Fibroblast of skin of abdomen (primary cell): ENCODE results near the gene HAS3.
"Not testable (repeated sequence)": the region's sequence is repeated elsewhere in the genome, so short reads cannot be mapped to it uniquely, and the experiment has no call there.

Source experiments
- DNase-seq: peaks from one replicate; pipeline ENCODE4 v3.0.0-alpha.2; 2013

The HAS3 gene

DNA sequence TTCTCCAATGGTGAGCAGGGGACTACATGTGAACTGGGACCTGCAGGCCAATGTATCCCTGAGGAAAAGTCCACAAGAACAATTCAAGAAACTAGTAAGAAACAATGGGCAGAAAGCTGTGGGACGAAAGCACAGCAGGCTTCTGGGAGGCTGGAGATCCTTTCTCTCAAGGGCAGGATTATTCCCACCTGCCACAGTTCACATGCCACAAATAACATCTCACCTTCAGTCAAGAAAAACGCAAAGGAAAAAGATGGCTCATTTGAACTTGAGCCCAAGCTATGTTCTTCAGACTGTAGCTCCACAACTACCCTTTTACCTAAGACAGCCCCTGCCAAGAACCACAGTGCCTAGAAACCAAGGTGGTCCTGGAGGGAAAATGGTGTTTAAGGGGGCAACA lies 13.0 kb downstream of the HAS3 start:
- DNase-seq = no peak

DNA sequence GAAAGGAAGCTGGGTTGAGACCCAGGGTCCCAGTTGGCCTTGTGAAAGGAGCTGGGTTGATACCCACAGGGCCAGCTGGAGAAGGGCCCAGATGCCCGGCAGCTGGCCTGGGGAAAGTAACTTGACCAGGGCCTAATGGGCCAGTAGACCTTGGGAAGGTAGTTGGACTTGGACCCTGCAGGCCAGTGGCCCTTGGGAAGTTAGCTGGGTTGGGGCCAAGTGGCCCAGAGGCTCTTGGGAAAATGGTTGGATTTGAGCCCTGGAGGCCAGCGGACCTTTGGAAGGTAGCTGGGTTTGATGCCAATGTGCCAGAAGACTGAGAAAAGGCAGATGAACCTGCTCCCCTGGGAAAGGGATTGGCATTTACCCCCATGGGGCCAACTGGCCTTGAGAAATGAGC lies 13.5 kb downstream of the HAS3 start:
- no peak for DNase-seq

- no peak for DNase-seq
Measured at GRCh38 chr16:69119536-69119935, 14.1 kb downstream of the HAS3 start.

- DNase-seq = no peak
Measured at GRCh38 chr16:69120096-69120664, 14.7 kb downstream of the HAS3 start.

- DNase-seq = peak; percentile 71
Measured at GRCh38 chr16:69123910-69124309, 18.5 kb downstream of the HAS3 start.

DNA sequence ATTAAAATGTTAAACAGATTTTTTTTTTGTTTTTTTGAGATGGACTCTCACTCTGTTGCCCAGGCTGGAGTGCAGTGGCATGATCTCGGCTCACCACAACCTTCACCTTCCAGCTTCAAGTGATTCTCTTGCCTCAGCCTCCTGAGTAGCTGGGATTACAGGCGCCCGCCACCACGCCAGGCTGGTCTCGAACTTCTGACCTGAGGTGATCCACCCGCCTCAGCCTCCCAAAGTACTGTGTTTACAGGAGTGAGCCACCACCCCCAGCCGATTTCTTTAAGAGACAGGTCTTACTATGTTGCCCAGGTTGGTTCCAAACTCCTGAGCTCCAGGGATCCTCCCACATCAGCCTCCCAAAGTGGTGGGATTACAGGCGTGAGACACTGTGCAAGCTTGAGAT lies 19.0 kb downstream of the HAS3 start:
- not testable (repeated sequence) for DNase-seq

DNA sequence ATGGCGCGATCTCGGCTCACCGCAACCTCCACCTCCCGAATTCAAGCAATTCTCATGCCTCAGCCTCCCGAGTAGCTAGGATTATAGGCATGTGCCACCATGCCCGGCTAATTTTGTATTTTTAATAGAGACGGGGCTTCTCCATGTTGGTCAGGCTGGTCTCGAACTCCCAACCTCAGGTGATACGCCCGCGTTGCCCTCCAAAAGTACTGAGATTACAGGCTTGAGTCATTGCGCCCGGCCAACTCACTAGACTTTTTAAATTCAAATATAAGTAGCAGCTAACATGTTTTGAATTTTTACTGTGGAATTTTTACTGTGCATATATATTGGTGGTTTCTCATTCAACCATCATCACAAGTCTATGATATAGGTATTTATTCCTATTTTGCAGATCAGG lies 19.5 kb downstream of the HAS3 start:
- DNase-seq = not testable (repeated sequence)

DNA sequence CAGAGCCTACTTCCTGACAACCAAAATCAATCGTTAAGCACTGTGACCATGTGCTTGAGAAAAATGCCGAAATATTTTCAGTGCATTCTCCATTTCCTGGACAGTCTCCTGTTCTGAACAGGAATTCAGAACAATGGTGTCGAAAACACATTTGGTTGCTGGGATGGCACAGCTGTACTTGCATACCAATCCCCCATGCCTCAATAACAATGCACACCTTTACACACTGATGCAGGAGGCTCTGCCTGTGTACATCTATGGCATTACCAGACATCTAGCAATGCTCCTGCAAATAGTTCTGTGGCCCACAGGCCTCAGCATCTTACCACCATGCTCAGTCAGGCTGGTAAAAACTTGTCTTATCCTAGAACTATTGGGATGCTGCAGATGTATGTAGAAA lies 20.8 kb downstream of the HAS3 start:
- no peak for DNase-seq

DNA sequence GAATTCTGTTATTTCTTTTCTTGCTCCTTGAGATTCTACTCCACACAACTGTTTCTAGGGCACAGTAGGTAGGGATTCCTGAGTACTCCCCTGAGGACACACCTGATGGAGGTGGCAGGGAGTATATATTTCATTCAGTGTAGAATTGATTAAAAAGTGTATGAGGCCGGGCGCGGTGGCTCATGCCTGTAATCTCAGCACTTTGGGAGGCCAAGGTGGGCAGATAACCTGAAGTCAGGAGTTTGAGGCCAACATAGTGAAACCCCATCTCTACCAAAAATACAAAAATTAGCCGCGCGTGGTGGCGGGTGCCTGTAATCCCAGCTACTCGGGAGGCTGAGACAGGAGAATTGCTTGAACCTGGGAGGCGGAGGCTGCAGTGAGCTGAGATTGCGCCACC lies 21.3 kb downstream of the HAS3 start:
- DNase-seq = not testable (repeated sequence)

DNA sequence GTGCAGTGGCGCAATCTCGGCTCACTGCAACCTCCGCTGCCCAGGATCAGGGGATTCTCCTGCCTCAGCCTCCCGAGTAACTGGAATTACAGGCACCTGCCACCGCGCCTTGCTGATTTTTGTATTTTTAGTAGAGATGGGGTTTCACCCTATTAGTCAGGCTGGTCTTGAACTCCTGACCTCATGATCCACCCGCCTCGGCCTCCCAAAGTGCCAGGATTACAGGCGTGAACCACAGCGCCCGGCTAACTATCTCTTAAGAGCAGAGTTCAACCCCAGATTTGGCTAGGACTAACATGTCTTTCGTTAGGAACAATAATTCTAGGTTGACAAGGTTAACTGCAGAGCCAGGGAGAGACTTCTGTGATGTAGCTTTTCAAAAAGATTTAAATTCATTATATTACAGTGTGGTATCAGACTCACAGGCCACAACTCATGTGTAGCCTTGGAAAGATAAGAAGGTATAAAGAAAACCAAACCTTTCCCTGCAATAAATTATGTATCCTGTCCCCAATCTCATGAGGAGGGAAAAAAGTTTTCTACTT lies 22.6 kb downstream of the HAS3 start:
- DNase-seq = no peak

GRCh38 chr16:69130461-69130860 lies 25.0 kb downstream of the HAS3 start:
- no peak for DNase-seq

GRCh38 chr16:69131167-69131838 lies 25.9 kb downstream of the HAS3 start:
- peak; percentile 34 for DNase-seq

DNA sequence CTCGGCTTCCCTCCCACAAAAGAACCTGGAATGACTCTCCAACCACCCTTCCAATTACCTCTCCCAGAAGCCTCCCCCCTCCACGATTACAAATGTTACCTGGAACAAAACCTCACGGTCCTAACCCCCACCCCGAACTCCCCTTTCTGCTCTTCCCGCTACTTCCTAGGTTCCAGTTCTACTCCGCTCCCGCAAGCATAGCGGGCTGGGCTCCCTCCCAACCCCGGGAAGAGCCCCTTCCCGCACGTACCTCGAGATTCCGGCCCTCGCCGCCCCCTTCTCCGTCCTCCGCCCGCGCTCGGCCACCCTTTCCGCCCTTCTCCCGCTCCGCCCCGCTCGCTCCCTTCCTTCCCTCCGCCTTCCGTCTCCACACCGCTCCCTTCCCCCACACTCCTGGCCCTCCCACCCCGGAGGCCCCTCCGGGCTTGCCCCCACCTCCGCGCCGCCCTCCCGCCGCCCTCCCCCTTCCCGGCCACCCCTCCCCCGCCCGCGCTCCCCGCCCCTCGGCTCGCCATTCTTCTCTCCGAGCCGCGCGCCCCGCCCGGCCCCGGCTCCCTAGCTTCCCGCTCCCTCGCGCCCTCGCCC lies 26.5 kb downstream of the HAS3 start:
- peak; percentile 89 for DNase-seq

DNA sequence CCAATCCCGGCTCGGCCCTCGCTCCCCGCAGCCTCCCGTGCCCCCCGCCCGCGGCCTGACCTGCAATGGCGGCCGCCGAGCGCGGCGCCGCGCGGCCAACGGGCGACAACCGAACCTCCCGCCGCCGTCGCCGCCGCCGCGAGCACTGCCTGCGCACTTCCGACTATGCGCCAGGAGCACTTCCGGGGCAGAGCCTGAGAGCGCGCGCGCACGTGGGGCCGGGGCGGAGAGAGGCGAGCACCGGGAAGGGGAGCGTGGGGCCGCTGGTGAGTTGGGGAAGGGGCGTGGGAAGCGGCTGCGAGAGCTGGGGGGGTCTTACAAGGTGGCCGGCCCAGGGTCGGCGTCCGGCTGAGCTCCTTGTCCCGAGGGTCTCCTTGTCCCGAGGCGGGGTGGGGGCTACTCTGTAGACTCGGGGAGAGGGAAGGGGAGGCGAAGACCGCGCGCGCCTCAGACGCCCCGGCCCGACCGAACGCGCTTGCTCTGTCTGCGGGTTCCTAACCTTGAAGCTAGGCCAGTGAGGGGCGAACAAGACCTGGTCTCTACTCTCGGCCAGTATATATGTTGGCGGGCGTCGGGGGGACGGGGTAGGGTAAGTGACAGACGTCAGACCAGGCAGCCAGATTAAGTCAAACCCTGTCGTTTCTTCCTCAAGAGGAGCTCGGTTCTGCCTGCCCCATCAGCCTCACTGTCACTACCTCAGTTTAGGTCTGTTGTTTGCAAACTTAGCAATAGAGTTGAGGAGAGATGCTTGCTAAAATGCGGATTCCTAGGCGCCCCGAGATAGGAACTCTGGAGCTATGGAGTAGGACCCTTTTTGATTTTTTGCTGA lies 27.2 kb downstream of the HAS3 start, which contains the start of the genes CHTF8 and UTP4:
CHTF8 (minus strand) TSS at position 165 of the 829 bp plus-strand sequence. CDS start 11,130 bp downstream, outside the sequence.
UTP4 (plus strand) TSS at position 226 of the 829 bp plus-strand sequence. CDS start 811 bp downstream, outside the sequence.
- peak; percentile 84 for DNase-seq

DNA sequence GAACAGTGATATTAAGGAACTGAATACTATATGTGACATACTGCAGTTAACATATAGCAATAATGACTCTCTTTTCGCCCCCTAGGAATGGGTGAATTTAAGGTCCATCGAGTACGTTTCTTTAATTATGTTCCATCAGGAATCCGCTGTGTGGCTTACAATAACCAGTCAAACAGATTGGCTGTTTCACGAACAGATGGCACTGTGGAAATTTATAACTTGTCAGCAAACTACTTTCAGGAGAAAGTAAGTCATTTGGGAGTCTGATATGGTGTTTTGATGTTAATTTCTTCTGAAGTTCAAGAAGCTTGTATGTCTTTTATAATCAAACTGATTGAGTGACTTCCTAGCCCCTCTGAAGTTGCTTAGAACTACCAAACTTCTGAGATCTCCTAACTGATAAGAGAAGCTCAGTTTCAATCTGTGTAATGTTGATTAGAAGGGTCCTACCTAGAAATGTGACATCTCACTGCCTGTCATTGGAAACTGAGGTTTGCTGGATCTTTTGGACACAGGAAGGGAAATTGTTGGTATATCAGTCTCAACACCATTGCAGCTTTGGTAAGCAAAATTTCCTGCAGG lies 28.0 kb downstream of the HAS3 start:
- DNase-seq = no peak

DNA sequence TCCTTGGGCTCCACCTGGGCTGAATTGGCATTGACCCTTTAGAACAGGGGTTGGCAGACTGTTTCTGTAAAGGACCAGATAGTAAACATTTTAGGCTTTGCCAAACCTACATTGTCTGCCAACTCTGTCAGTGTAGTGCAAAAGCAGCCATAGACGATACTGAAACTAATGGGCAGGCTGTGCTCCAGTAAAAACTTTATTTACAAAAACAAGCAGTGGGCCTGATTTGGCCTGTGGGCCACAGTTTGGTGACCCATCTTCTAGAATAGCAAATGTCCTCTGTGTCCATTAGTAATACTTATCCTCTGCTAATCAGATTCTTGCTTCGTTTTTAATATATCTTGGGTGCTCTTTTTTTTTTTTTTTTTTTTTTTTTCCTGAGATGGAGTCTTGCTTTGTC lies 33.2 kb downstream of the HAS3 start:
- no peak for DNase-seq

GRCh38 chr16:69139464-69139863 lies 34.0 kb downstream of the HAS3 start:
- DNase-seq = not testable (repeated sequence)

- DNase-seq = no peak
Measured at GRCh38 chr16:69141014-69141413, 35.6 kb downstream of the HAS3 start.

GRCh38 chr16:69141936-69142335 lies 36.5 kb downstream of the HAS3 start:
- DNase-seq = no peak

DNA sequence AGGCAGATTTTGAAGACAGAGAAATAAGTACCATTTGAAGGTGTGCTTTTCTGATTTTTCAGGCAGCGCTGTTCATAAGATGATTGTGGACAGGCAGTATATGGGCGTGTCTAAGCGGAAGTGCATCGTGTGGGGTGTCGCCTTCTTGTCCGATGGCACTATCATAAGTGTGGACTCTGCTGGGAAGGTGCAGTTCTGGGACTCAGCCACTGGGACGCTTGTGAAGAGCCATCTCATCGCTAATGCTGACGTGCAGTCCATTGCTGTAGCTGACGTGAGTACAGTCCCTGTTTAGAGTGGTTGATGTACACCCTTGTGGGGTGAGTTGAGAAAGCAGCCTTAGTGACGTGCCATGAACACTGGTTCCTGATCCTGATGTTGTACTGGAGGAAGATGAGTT lies 37.7 kb downstream of the HAS3 start:
- DNase-seq = no peak

DNA sequence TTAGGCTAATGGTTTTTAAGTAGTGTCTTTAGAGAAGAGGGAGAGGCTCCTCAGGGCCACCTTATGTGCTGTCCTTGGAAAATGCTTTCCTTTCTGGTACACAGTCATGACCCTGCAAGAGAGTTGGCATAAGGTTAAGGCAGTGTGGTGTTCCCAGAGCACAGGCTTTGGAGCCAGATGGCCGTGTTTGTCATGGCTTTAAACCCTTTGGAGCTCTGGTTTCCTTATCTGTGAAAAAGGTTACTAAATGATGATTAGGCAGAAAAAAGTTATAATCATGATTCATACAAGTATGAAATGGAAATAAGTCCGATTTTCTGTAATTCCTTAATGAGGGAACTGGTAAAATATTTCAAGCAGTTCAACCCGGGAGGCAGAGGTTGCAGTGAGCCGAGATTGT lies 40.2 kb downstream of the HAS3 start:
- DNase-seq = no peak

DNA sequence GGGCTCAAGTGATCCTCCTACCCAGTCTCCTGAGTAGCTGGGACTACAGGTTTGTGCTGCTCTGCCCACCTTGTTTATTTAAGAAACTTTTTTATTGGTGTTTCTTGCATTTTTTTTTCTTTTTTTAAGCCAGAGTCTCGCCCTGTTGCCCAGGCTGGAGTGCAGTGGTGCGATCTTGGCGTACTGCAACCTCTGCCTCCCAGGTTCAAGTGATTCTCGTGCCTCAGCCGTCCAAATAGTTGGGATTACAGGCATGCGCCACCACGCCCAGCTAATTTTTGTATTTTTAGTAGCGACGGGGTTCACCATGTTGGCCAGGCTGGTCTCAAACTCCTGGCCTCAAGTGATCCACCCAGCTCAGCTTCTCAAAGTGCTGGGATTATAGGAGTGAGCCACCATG lies 44.2 kb downstream of the HAS3 start:
- not testable (repeated sequence) for DNase-seq
